Regular cardiac myocyte (primary cell): ENCODE measurements around the gene KLLN. TPM values are rescaled to one million over a fixed set of nuclear protein-coding genes. Genes with fewer than 3 reads are reported as not detected.

Experiments used
- total RNA-seq: library from RNA; depleted of rRNA; stranded (reverse); fragments of >200 nt; gene quantifications from 2 replicates; pipeline ENCODE4 v1.2.3, GENCODE V29; 2014

KLLN gene
- 0.58 and 0.85 TPM in 2 replicates for total RNA-seq

DNA sequence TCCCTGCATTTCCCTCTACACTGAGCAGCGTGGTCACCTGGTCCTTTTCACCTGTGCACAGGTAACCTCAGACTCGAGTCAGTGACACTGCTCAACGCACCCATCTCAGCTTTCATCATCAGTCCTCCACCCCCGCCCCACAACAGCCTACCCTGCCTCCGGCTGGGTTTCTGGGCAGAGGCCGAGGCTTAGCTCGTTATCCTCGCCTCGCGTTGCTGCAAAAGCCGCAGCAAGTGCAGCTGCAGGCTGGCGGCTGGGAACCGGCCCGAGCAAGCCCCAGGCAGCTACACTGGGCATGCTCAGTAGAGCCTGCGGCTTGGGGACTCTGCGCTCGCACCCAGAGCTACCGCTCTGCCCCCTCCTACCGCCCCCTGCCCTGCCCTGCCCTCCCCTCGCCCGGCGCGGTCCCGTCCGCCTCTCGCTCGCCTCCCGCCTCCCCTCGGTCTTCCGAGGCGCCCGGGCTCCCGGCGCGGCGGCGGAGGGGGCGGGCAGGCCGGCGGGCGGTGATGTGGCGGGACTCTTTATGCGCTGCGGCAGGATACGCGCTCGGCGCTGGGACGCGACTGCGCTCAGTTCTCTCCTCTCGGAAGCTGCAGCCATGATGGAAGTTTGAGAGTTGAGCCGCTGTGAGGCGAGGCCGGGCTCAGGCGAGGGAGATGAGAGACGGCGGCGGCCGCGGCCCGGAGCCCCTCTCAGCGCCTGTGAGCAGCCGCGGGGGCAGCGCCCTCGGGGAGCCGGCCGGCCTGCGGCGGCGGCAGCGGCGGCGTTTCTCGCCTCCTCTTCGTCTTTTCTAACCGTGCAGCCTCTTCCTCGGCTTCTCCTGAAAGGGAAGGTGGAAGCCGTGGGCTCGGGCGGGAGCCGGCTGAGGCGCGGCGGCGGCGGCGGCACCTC, at the start of gene KLLN, which contains the start of gene PTEN:
KLLN (minus strand) TSS at position 481 of the 891 bp plus-strand sequence. CDS start 1,046 bp downstream, outside the sequence.
PTEN (plus strand) TSS at position 573 of the 891 bp plus-strand sequence. CDS start 845 bp downstream, outside the sequence.

DNA sequence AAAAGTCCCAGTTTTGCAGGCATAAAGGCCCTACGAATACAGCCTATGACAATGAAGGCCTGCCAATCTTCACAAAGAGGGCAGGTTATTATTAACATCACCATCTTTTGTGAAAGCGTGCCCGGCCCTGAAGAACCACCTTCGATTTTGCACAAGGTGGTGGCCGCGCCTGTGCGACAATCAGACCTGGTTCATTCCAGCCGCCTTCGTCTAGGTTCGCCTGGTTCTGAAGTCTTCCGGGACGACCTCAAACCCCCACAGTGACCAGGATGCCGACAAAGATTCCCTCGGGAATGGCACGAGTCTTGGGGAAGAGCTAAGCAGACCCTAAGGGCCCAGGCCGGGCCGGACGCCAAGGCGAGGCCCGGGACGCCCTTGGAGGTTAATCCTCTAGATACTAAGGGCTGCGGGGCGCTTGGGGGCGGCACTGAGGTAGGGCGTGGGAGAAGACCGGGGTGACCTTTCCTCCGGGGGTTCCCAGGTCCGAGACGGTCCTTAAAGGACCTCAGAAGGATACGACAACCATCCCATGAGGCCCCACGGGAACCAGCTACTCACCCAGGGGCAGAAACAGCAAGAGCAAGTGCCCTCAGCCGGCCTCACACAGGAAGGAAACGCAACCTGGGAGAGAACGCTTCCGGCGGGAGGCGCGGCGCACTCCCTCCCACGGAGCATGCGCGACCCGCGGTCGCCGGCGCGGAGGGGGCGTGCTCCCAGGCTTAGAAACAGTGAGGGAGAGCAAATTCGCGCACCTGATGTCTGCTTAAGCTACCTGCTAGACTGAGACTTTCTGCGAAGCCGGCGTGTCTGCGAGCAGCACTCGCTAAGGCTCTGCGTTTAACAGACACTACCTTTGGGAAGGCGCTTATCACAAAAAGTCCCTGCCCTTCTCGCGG, 45.5 kb downstream of the KLLN start, which contains the start of gene ATAD1:
ATAD1 (minus strand) TSS at position 618 of the 896 bp plus-strand sequence. CDS start 3,627 bp downstream, outside the sequence.

Other genes starting within 250 kb of the KLLN start
- gene PAPSS2, start 203.7 kb downstream of the KLLN start, total RNA-seq: 178 and 229 TPM in 2 replicates
- 40.5 and 68.5 TPM in 2 replicates for gene ATAD1, start 45.3 kb downstream of the KLLN start, total RNA-seq
- gene PTEN, start 92 bp upstream of the KLLN start, total RNA-seq: 102 and 160 TPM in 2 replicates